AG08395 (cell line): ENCODE results near the gene PRKACG.

Experiments
- DNase-seq: peaks from one replicate; pipeline ENCODE4 v3.0.0; 2012; ENCODE audit warnings: mixed read lengths, low spot score

PRKACG gene

GRCh38 chr9:68983522-68984424, 30.1 kb downstream of the PRKACG start:
- no peak for DNase-seq

- no peak for DNase-seq
Observed at GRCh38 chr9:68983008-68983411, 30.9 kb downstream of the PRKACG start.

GRCh38 chr9:68981789-68982188, 32.1 kb downstream of the PRKACG start:
- no peak for DNase-seq

GRCh38 chr9:68980341-68980914, 33.5 kb downstream of the PRKACG start:
- no peak for DNase-seq

GRCh38 chr9:68979538-68980314, 34.2 kb downstream of the PRKACG start:
- DNase-seq, result no peak

GRCh38 chr9:68978501-68978900, 35.4 kb downstream of the PRKACG start:
- no peak for DNase-seq

GRCh38 chr9:68978066-68978465, 35.8 kb downstream of the PRKACG start:
- DNase-seq, result no peak

GRCh38 chr9:68975365-68976043, 38.4 kb downstream of the PRKACG start:
- DNase-seq, result no peak

- DNase-seq, result no peak
Observed at GRCh38 chr9:68974901-68975300, 39.0 kb downstream of the PRKACG start.

- DNase-seq, result no peak
Observed at GRCh38 chr9:68974431-68974830, 39.5 kb downstream of the PRKACG start.

GRCh38 chr9:68973619-68974018, 40.3 kb downstream of the PRKACG start:
- DNase-seq, result no peak

GRCh38 chr9:68970151-68970550, 43.8 kb downstream of the PRKACG start:
- DNase-seq, result no peak

GRCh38 chr9:68969538-68969937, 44.4 kb downstream of the PRKACG start:
- no peak for DNase-seq

- no peak for DNase-seq
Observed at GRCh38 chr9:68967800-68968199, 46.1 kb downstream of the PRKACG start.

- DNase-seq, result no peak
Observed at GRCh38 chr9:68966496-68966944, 47.4 kb downstream of the PRKACG start.

GRCh38 chr9:68964765-68965164, 49.1 kb downstream of the PRKACG start:
- DNase-seq, result no peak

GRCh38 chr9:68964102-68964541, 49.8 kb downstream of the PRKACG start:
- no peak for DNase-seq

- DNase-seq, result no peak
Observed at GRCh38 chr9:68963416-68963815, 50.5 kb downstream of the PRKACG start.
